NCI-H1694 (cell line): Measurements from ENCODE around the gene KRT71.

Experiments
- DNase-seq: peaks from one replicate; lab custom pipeline; 2025; lab: John Stamatoyannopoulos, UW

The KRT71 gene

DNA sequence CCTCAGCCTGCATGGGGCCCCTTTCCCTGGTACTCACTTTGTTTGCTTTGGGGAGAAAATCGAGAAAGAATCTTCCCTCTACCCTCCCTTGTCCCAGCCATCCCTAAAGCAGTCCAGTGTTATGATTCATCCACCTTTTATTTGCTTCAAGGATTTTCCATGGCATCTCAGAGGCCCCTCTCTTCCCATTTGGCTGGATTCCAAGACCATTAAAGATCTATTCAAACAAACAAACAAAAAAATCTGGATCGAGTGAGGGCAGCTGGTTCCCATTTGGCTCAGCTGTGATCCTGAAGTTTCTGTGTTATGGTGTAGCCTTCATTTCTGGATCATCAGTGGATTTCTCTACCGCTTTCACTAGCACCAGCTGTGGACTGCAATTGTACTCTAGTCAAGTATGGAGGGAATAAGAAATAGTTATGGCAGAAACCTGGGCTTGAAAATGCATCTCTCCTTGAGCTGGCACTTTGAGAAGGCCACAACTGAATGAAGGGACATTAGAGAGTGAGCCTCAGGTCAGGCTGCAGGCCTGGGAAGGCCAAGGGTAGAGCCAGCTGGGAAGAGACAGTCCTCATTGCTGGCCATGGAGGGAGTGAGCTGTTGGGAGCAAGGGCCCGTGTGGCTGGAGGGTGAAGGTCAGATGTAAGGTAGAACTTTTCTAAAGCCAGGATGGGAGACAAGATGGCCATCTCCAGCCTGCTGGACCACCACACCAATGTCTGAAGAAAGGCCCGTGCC lies 13.7 kb downstream of the KRT71 start:
- peak; percentile 37 for DNase-seq

DNA sequence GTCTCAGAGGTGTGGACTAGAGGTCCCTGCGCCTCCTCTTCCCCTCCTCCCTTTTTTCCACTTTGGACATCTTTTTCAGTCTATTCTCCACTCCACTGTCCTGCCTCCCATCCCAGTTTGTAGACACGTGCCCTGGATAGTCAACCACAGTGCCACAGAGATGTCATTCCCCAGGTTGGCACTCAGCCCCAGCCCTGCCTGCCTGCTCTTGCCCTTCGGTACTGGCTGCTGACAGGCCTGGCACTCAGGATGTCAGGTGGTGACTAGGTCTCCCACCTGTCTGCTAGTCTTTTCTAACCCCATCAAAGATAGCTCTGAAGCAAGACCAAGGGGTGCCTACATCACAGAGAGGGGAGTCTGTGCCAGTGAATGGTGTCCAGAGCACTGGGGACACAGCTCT lies 15.8 kb downstream of the KRT71 start:
- DNase-seq: no peak

DNA sequence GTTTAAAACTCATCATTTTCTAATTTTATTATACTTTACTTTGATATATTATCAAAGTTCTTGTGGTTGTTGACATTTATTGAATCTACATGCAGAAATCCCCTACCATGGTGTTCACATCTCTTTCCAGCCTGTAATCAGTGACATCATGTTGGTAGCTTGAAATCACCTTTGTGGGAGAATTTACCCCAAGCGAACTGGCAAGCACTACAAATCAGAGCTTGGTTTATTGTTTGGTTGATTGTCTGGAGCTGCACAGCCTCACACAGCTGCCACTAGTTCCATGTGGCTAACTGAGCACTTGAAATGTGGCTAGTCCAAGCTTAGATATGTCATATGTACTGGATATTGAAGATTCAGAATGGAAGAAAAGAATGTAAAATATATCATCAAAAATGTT lies 17.4 kb downstream of the KRT71 start:
- peak; percentile 6 for DNase-seq

DNA sequence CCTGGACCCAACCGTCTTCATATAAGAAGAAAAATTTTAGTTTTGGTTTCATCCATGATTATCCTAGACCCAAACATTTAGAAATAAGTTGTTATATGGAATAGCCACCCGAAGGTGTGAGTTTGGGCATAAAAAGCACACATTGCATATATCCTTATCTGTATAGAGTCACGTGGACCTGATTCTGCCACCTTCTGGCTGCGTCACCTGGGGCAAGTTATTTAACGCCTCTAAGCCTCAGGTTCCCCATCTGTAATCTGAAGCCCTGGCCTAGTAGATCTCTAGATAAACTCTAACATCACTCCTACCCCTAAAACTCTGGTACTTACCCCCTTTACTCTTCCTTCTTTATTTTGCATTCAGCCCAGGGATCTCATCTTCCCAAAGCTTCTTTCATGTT lies 18.5 kb downstream of the KRT71 start:
- no peak for DNase-seq

DNA sequence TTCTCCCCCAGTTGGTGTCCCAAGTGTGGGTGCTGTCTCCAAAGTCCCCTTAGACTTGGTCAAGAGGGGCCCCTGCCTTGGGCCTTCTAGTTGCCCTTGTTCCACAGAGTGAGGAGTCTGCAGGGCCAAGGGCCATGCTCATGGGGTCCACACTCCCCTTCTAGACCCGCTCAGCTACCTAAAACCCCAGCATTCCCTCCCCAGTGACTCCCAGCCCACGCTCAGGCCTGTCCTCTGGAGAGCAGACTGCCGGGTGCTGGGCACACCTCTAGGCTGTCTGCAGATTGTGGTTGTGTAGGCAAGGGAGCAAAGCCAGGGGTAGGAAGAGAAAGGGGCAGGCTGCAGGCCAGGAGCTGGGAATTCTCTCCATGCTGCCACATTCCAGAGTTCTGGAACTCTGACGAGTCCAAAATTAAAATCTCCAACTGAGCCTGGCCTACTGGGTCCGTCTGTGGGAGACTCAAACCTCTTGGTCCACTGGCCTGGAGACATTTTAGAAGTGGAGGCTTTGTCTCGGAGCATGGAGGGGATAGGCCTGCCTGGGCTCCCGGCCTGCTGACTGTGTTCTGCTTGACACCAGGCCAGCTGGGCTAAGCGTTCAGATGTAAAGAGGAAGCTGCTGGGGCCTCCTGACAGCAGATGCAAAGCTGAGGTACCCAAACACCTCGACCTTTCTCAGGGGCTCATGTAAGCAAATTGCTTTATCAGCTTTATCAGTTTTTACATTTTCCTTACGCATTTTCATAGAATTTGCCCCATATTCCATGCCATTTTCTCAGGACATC lies 19.1 kb downstream of the KRT71 start:
- no peak for DNase-seq

DNA sequence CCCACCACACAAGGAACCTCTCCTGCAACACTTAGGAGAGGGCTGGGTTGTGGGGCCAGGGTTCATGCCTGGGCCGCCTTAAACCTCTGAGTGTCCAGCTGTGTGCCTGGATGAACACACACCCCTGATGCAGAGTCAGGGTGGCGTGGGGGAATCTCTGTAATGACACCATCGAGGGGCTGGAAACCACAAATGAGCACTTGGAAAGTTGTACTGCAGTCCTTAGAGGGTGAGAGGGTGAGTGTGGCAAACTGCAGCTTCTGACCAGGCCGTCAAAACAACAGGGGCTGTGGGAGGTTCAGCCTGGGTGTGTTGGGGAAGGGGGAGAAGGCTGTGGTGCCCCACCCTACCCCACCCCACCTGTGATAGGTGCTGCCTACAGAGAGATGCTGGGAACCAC lies 20.3 kb downstream of the KRT71 start:
- no peak for DNase-seq

DNA sequence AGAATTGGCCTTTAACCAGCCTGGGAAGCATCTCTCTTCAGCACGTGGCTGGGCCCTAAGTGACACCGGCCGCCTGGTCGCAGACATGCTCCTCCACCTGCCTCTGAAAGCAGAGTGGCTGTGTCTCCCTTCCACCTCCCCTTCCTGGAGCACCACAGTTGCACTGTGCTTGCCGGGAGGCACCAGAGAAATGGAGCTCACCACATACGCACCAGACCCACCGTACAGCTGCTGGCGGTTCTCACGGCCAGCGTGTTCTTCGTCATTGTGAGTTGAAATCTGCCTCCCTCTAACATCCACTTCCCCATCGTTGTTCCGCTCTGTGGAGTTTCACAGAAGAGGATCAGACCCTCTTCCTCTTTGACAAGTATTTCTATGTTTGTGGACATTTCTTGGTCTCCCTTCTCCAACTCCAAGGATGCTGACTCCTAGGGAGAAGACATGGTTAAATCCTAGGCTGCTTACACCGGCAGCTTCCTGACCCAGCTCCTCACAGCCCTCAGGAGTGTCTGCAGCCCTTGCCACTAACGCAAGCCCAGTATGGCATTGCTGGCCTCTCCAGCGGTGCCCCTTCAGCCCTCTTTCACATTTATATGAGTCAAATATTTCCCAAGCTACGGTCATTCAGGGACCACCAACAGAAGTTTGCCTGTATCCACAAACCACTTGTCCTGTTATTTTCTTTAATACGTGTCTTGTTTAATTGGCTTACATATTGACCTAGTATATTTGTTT lies 21.2 kb downstream of the KRT71 start:
- DNase-seq: no peak

DNA sequence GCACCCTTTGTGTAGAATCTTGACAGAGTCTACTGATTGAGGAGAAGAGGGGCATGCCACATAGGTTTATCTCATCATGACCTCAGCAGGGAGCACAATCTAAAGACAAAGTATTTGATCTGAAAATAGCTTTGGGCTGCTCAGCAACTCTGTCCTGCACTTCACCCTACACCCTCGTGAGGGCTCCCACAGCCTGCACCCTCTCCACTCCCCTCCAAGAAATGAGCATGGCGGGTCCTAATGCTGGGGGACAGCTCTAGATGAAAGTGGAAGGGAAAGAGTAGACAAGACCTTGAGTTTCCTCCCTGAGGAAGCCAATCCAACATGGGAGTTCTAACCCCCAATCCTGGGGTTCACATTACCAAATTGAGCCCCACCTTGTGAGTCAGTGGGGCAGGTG lies 22.0 kb downstream of the KRT71 start:
- DNase-seq: no peak

DNA sequence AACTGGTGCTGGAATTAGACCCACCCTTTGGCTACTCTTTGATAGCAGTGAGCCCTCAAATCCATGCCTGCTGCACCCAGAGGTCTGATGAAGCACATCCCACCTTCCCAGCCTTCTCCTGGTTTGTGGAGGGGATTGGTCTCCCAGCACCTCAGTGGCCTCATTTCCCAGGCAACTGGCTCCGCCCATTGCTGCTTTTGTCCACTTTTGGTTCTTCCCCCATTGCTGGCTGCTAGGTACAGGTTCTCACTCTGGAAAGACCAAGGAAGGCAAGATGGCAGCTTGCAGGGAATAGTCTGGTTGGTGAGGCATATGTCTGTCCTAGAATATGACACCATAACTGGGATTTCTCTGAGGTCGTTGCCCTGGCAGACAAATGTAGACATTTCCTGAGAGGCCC lies 22.6 kb downstream of the KRT71 start:
- no peak for DNase-seq

DNA sequence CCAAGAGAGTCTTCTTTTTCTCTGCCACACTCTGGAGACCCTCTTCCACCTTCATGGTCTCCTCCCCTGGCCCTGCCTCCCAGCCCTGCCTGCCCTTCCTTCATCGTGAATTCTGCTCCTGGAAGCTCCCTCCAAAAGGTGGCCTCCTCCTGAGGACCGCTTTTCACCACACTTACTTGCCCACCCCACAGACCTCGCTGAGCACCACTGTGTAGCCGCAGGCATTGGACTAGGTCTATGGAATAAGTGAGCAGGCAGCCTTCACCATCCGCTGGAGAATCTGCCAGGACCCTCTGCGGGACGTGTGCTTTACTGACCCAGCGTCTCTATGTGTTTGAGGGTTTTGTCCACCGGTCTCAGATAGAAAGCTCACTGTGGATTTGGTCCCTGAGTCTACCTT lies 23.1 kb downstream of the KRT71 start:
- no peak for DNase-seq

DNA sequence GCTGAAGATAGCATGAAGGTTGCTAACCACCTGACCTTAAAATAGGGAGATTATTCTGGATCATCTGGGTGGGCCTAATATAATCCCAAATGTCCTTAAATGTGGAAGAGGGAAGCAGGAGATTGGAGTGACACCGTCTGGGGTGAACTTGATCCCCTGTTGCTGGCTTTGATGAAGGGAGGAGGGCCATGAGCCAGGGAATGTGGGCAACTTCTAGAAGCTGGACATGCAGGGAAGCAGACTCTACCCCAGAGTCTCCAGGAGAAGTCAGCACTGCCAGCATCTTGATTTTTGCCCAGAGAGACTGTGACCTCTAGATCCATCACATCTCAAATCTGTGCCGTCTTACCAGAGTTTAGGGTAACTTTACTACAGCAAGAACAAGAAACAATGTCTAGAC lies 23.5 kb downstream of the KRT71 start:
- no peak for DNase-seq

DNA sequence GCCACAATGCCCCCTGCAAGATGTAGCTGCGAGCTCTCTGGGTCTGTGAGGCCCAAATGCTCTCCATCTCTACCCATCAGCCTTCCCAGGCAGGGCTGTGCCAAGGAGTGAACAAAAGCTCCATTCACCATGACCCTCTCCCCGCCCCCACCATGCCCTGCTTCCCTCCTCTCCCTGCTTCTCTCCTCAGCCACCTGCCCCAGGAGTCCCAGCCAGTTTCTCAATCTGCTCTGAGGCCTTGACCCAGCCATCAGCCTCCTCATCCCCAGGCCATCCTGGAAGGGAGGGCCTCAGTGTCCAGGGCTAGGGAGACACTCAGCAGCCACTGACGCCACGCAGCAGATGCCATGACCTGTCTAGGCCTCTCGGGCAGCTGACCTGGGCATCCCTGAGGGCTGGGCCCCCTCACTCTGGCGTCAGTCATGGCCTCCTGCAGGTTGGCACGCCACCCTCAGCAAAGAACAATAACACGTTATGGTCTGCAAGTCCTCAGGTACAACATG lies 24.3 kb downstream of the KRT71 start:
- DNase-seq: no peak

DNA sequence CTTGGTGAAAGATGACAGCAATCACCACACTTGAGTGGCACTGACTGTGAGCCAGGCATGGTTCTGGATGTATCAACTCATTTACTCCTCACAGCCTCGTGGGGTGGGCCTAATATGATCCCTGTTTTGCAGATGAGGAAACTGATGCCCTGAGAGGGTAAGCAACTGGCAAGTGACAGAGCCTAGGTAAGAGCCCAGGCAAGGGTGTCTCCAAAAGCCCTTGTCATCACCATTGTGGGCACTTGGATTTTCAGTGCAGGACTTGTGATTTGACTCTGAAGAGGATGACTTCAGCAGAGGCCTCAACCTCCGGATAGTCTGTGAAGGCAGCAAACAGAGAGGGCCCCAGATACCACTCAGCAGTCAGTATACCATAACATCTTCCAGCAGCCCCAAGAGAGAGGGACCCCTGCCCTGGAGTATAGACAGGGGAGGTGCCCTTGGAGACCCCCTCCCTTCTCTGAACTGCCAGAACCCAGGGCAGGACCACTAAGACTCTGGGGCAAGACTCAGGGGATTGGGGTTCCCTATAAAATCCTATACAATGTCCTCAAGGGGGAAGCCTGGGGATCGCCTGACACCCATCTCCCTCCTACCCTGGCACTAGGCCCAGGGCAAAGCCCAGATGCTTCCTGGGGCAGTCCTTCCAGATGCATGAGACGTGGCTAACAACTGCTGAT lies 25.7 kb downstream of the KRT71 start:
- no peak for DNase-seq

DNA sequence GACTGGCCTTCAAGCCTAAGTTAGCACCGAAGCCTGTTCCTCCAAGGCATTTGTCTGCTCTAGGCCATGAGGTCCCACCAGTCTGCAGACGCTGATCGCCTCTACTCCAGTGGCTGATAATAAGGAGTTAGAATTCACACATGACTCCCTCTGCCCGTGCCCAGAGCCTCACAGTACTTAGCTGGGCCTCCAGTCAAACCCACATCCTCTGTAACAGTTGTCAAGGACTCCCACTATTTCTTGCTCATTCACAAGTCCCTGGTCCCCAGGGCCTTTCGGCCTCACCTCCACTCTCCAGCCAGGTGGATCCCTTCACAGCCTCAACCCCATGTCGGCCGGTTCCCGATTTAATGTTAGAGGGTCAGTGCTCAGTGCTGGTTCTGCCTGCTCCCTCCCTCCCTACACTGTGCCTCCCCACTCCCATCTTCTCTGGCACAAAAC lies 26.4 kb downstream of the KRT71 start:
- no peak for DNase-seq

DNA sequence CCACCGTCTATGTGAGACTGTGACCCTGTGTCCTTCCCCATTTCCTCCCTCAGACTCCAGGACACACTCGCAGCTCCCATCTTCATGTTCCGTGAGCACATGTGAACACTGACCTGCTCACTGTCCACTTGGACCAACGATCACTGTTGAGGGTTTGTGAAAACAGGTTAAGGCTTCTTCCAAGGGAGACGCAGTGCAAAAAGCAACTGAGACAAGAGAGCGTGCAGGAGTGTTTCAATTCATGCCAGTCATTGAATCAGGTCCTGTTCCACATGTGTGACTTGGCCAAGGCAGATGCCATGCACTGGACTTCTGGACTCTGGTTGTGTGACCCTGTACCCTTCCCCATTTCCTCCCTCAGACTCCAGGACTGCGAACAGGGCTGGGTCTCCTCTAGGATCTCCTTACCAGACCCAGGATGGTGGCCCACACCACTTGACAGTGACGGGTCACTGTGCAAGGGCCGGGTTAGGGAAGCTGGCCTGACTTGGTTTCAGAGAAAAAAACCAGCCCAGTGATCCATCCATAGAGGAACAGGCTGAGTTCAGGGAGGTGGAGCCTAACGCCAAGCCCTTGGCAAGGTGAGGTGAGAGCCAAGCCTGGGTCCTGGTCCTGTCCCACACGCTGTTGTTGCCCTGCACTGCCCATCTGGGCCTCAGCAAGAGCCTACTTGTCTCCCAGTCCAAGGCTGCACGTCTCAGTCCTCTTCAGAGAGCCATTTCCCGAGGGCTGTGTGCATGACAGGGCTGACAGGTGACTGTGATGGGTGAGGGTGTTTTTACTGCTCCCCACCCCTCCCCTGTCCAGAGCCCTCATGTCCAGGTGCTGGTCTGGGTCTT lies 27.1 kb downstream of the KRT71 start:
- no peak for DNase-seq

DNA sequence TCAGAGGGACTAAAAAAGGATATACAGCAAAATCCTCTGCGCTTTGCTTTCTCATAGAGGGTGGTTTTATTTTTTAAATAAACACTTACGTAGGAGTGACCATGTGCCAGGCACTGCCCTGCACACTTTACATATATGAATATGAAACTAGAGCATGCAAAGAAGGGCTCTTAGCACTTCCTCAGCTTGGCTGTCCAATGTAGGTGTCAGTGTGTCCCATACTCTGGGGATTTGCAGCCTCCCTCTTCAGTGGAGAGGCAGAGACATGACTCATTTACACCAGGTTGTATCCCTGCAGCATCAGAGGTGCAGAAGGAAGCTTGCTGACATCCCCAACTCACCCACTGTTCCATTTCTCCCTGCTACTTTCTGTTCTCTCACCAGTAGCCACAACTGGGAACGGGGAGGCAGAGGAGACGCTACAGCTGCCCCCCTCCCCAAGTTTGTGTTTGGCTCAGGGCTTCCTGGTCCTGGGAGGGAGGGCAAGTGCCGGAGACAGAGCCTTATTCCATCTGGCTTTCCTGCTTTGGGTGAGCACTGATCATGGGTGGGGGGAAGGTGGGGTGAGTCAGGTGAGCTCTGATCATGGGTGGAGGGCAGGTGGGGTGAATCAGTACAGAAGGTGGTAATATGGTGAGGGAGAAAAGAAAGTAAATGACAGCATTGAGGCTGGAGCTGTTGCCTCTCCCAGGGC lies 27.9 kb downstream of the KRT71 start:
- DNase-seq: no peak

DNA sequence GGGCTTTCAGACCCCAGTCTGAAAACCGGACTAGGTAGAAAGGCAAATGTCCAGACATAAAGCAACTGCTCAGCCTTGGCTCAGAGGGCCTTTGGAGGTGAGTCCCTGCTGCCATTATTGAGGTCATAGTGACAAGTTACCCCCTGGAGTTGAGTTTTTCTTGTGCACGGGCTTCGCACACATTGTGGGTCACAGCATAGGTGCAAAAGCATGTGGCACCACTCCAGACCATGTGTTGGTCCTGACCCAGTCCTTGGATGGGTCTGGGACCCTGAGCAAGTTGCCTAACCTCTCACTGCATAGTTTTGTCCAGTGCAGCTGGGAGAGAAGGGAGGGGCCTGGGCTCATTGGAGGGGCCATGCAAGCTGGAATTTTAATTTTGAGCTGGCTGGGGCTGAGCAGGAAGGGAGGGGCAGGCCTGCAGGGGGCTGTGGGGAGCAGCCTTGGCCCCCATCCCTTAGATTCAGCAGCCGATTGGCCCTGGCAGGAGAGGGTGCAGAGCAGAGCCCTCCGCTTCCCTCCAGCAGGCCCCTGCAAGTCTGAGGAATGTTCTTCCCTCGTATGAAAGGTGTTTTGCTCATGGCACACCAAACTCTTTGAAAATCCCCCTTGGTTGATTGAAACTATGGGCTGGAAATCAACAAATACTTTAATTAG lies 28.6 kb downstream of the KRT71 start:
- no peak for DNase-seq

DNA sequence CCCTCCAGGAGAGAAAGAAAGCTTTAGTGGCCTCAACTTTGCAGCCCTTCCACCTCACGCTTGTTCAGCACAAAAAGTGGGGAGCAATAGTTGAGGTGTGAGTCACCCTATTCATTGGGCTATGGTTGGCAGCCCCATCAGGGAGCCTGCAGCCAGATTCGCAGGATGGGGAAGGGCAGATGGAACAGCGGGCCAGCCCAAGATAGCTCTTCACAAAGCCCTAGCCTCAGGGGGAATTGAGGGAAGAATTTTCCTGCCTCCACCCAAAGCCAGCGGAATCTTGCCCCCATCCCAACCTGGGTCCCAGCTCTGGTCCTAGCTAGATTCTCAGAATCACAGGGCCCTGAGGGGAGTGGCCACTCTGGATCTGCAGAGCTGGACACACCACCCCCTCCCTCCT lies 29.1 kb downstream of the KRT71 start:
- DNase-seq: no peak

DNA sequence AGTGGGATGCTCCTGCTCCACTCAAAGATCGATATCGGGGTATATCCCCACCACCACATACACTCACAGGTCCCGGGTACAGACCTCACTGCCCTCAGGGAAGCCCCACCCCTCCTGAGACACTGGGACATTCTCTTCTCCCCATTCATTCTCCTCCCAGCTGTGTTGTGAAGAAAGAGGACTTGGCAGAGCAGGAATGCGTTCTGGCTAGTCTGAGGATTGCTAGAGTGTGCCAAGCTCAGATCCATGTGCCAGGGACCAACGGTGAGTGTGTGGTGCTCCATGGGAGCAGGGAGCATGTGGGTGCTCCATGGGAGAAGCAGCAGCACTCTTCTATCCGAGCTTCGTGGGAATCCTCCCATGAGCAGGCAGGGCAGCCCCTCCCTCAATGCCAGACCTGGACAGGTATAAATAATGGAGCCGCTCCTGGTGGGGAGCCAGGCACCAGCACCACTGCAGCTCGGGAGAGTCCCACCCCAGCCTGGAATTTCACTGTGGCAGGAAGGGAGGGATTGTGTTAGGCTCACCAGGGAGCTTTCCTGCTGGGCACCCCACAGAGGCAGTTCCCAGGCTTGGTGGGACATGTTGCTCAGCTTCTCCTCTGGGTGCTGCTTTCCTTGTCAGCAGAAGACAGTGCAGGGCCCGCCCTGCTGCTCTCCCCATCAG lies 30.5 kb downstream of the KRT71 start:
- no peak for DNase-seq
